MCF 10A (cell line): ENCODE results near the gene GAB3. TPM values are rescaled to one million over a fixed set of nuclear protein-coding genes. Genes with fewer than 3 reads are reported as not detected.
"Not testable (repeated sequence)": the region's sequence is repeated elsewhere in the genome, so short reads cannot be mapped to it uniquely, and the experiment has no call there.

Source experiments
- BruUV-seq: library from RNA; stranded (reverse); fragments of 400-500 nt; replicated peaks from 2 replicates; lab custom pipeline; 2021; lab: Mats Ljungman, UMichigan
- CTCF ChIA-PET: fragments of 300-600 bp; sonication (Branson Sonifier 250); formaldehyde crosslinking; extraction: SDS; loops from one replicate; lab custom pipeline; 2021; ENCODE audit warnings: antibody characterized with exemption, inconsistent platforms; lab: Yijun Ruan, JAX
- POLR2A ChIA-PET: fragments of 300-600, 350-650 bp; sonication (Branson Sonifier 250); formaldehyde crosslinking; extraction: SDS; loops from one replicate; lab custom pipeline; 2020; ENCODE audit warnings: antibody characterized with exemption, inconsistent platforms; lab: Yijun Ruan, JAX
- DNase-seq: peaks from one replicate; pipeline ENCODE4 v3.0.0-alpha.2; 2018; ENCODE audit not compliant: unreplicated experiment
- H3K27ac Mint-ChIP-seq: one replicate; pipeline ENCODE4 v1.8.0; 2022; ENCODE audit warnings: mild to moderate bottlenecking, low read depth, mixed read lengths; ENCODE audit not compliant: unreplicated experiment
- H3K27me3 Mint-ChIP-seq: one replicate; pipeline ENCODE4 v1.8.0; 2022; ENCODE audit warnings: mixed read lengths; ENCODE audit not compliant: insufficient read depth, unreplicated experiment
- H3K36me3 Mint-ChIP-seq: one replicate; pipeline ENCODE4 v1.8.0; 2022; ENCODE audit warnings: mild to moderate bottlenecking, moderate library complexity, mixed read lengths; ENCODE audit not compliant: insufficient read depth, unreplicated experiment
- H3K4me1 Mint-ChIP-seq: one replicate; pipeline ENCODE4 v1.8.0; 2022; ENCODE audit warnings: mixed read lengths; ENCODE audit not compliant: insufficient read depth, unreplicated experiment
- H3K4me3 Mint-ChIP-seq: one replicate; pipeline ENCODE4 v1.8.0; 2022; ENCODE audit warnings: mild to moderate bottlenecking, moderate library complexity, mixed read lengths; ENCODE audit not compliant: unreplicated experiment
- H3K9me3 Mint-ChIP-seq: one replicate; pipeline ENCODE4 v1.8.0; 2022; ENCODE audit warnings: mixed read lengths; ENCODE audit not compliant: unreplicated experiment
- intact Hi-C: fragments of 100-400 bp; cut with micrococcal nuclease; formaldehyde crosslinking; loops from 2 replicates; pipeline ENCODE4 v1.14.1; 2022
- total RNA-seq: library from RNA; stranded (reverse); gene quantifications from 2 replicates; pipeline ENCODE4 v1.2.3, GENCODE V29; 2022

The GAB3 gene
- total RNA-seq, 1 experiment from 2014 or later: 2.1 TPM

DNA sequence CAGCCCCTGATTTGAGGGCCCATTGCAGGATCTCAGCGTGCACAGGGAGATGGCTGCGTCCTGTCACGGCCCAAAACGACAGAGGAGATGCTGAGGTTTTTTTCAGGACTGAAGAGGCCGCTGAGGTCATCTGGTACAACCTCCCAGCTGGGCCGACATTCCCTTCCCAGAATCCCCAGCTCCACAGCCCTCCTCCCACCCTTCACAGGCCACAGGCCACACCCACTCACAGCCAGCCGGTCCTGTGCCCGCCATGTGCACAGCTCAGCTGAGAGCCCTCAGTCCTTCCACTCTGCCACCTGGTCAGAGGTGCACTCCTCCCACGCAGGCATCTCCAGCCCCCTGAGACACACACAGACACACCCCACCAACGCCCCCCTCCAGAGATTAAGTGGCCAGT is 109.1 kb downstream of the GAB3 start:
- H3K4me3 Mint-ChIP-seq, DNase-seq, BruUV-seq, POLR2A ChIA-PET, intact Hi-C loops, H3K27me3 Mint-ChIP-seq, CTCF ChIA-PET, H3K36me3 Mint-ChIP-seq, H3K4me1 Mint-ChIP-seq, H3K27ac Mint-ChIP-seq, H3K9me3 Mint-ChIP-seq: not testable (repeated sequence)

DNA sequence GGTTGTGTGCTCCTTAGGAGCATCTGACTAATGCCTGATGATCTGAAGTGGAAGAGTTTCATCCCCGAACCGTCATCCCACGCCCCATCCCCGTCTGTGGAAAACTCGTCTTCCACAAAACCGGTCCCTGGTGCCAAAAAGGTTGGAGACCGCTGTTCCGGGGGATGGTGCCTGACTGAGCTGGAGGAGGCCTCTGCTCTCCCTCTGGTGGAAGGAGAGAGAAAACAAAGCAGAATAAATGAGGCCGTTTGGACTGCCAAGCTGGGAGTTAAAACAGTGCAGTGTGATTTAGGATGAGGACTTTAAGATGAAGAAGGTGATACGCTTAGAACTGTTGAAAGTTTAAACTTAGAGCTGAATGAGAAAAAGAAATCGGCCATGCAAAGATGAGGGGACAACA is 117.2 kb downstream of the GAB3 start:
- intact Hi-C loops, CTCF ChIA-PET, DNase-seq, H3K4me3 Mint-ChIP-seq, H3K9me3 Mint-ChIP-seq, H3K4me1 Mint-ChIP-seq, H3K27ac Mint-ChIP-seq, H3K27me3 Mint-ChIP-seq, BruUV-seq, H3K36me3 Mint-ChIP-seq, POLR2A ChIA-PET: not testable (repeated sequence)

DNA sequence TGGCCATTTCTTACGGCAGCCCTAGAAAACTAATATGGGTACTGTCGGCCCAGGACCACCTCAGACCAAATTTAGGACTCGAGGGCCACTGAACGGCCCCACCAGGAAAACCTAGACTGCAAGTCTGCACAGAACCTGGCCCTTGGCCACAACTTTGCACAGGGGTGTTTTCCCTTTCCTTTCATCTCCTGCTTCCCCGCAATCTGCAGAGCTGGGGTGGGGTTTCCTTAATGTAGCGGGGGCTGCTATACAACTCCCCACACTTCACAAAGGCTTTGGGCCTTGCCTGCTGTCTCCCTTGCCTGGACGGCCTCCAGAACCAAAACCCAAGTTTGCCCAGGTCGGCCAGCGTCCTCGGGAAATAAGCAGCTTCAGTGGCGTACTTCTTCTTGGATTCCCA is 119.9 kb downstream of the GAB3 start:
- H3K27me3 Mint-ChIP-seq, H3K4me3 Mint-ChIP-seq, H3K27ac Mint-ChIP-seq, H3K4me1 Mint-ChIP-seq, POLR2A ChIA-PET, DNase-seq, H3K36me3 Mint-ChIP-seq, BruUV-seq, intact Hi-C loops, H3K9me3 Mint-ChIP-seq, CTCF ChIA-PET: not testable (repeated sequence)

DNA sequence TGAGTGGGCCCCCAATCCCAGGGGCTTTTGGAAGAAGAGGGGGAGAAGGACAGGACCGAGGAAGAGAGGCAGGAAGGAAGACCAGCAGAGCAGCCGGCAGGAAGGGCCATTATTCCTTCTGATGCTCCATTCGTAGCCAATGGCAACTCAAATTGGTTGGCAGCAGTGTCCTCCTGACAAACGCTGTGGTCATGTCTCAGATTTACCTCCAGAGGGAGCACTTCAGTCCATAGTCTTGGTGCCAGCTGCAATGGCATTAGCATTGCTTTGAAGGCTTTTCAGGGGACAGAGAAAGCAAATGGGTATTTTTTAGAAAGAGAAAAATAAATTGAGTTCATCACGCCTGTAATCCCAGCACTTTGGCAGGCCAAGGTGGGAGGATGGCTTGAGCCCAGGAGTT is 121.9 kb downstream of the GAB3 start:
- H3K4me3 Mint-ChIP-seq, H3K27ac Mint-ChIP-seq, H3K4me1 Mint-ChIP-seq, DNase-seq, CTCF ChIA-PET, H3K36me3 Mint-ChIP-seq, POLR2A ChIA-PET, H3K9me3 Mint-ChIP-seq, BruUV-seq, H3K27me3 Mint-ChIP-seq, intact Hi-C loops: not testable (repeated sequence)

Other genes starting within 250 kb of the GAB3 start
- 40.9 and 45.3 TPM in 2 replicates for gene FAM3A, start 234.8 kb downstream of the GAB3 start, total RNA-seq
- 42.1 and 49.5 TPM in 2 replicates for gene G6PD, start 204.2 kb downstream of the GAB3 start, total RNA-seq
- 29.3 and 32.1 TPM in 2 replicates for gene IKBKG, start 203.5 kb downstream of the GAB3 start, total RNA-seq
- gene CTAG1A, start 165.9 kb downstream of the GAB3 start, total RNA-seq: not detected in 2 replicates
- gene CTAG1B, start 131.8 kb downstream of the GAB3 start, total RNA-seq: not detected in 2 replicates
- gene CTAG2, start 97.5 kb downstream of the GAB3 start, total RNA-seq: not detected in 2 replicates
- gene DKC1, start 11.8 kb upstream of the GAB3 start, total RNA-seq: 149 and 196 TPM in 2 replicates
- gene MPP1, start 54.4 kb upstream of the GAB3 start, total RNA-seq: 11.8 and 12.7 TPM in 2 replicates
- gene SMIM9, start 83.6 kb upstream of the GAB3 start, total RNA-seq: not detected in 2 replicates
- gene F8A1, start 135.3 kb upstream of the GAB3 start, total RNA-seq: 10.4 and 12.4 TPM in 2 replicates